HepG2 (cell line): ENCODE data around the gene SIMC1. TPM values are rescaled to one million over a fixed set of nuclear protein-coding genes. Genes with fewer than 3 reads are reported as not detected.
A peak's percentile ranks its signal among the peaks of the same experiment; 100 is the strongest.

ENCODE experiments used
- AGO1 ChIP-seq: fragments of 200-400 bp; formaldehyde crosslinking; IDR thresholded peaks from 2 replicates; pipeline ENCODE4 v1.6.1; 2017; ENCODE audit warnings: mild to moderate bottlenecking, low read depth, low read length, moderate library complexity; ENCODE audit not compliant: poor library complexity, severe bottlenecking
- ATF7 ChIP-seq, 2 experiments: fragments of 450-650 bp in 1 of 2; sonication (generic) in 1 of 2; formaldehyde crosslinking in 1 of 2; IDR thresholded peaks; 2 replicates each; pipeline versions ENCODE4 v1.4.0 to v1.6.1; 2016 to 2020; ENCODE audit warnings: antibody characterized with exemption in 1 of 2, mild to moderate bottlenecking in 1 of 2, missing genetic modification reagents in 1 of 2
- FOXA3 ChIP-seq: IDR thresholded peaks from 2 replicates; pipeline ENCODE4 v1.6.1; 2016; ENCODE audit warnings: missing genetic modification reagents, missing compliant biosample characterization
- FOXP4 ChIP-seq: sonication (generic); formaldehyde crosslinking; IDR thresholded peaks from 2 replicates; pipeline ENCODE4 v1.4.0; 2020; ENCODE audit warnings: missing genetic modification reagents
- GATAD1 ChIP-seq: IDR thresholded peaks from 2 replicates; pipeline ENCODE4 v1.6.1; 2016; ENCODE audit warnings: missing genetic modification reagents, missing compliant biosample characterization
- LCORL ChIP-seq, 2 experiments: fragments of 450-650 bp in 1 of 2; sonication (generic) in 1 of 2; formaldehyde crosslinking in 1 of 2; IDR thresholded peaks; 2 replicates each; pipeline versions ENCODE4 v1.5.0 to v1.6.1; 2017 to 2020; ENCODE audit warnings: antibody characterized with exemption in 1 of 2, missing genetic modification reagents in 1 of 2
- PRDM10 ChIP-seq: sonication (generic); formaldehyde crosslinking; IDR thresholded peaks from 2 replicates; pipeline ENCODE4 v1.4.0; 2020; ENCODE audit warnings: low read depth, missing genetic modification reagents
- PRDM15 ChIP-seq: sonication (generic); formaldehyde crosslinking; IDR thresholded peaks from 2 replicates; pipeline ENCODE4 v1.4.0; 2020; ENCODE audit warnings: missing genetic modification reagents
- SALL1 ChIP-seq: sonication (generic); formaldehyde crosslinking; IDR thresholded peaks from 2 replicates; pipeline ENCODE4 v1.8.0; 2022; ENCODE audit warnings: mild to moderate bottlenecking, missing genetic modification reagents
- SAP130 ChIP-seq: IDR thresholded peaks from 2 replicates; pipeline ENCODE4 v1.6.1; 2016; ENCODE audit warnings: low read depth
- ZBED4 ChIP-seq: sonication (generic); formaldehyde crosslinking; IDR thresholded peaks from 2 replicates; pipeline ENCODE4 v1.4.0; 2020; ENCODE audit warnings: missing genetic modification reagents, borderline replicate concordance
- ZMYM4 ChIP-seq: sonication (generic); formaldehyde crosslinking; IDR thresholded peaks from 2 replicates; pipeline ENCODE4 v1.8.1; 2023; ENCODE audit warnings: mild to moderate bottlenecking, missing genetic modification reagents
- ZNF644 ChIP-seq: IDR thresholded peaks from 2 replicates; pipeline ENCODE4 v1.6.1; 2016; ENCODE audit warnings: low read depth
- polyA plus RNA-seq, 8 experiments: library from polyadenylated mRNA; depleted of rRNA in 3 of 8; stranded (reverse) in 7 of 8; unstranded in 1 of 8; fragments of >200 nt; fragmentation: Illumina TruSeq in 4 of 8; extraction: Trizol in 4 of 8; gene quantifications; 2 replicates each; pipeline versions ENCODE4 v1.2.1 to v1.2.3, GENCODE V29; 2011 to 2016; ENCODE audit warnings: low read depth in 4 of 8, missing spikeins in 1 of 8, mixed read lengths in 1 of 8; ENCODE audit not compliant: insufficient read depth in 1 of 8
- total RNA-seq, 5 experiments: library from RNA; depleted of rRNA; stranded (reverse); fragments of >200 nt; fragmentation: Illumina TruSeq; extraction: Trizol; gene quantifications; 2 replicates each; pipeline ENCODE4 v1.2.3, GENCODE V29; 2016; ENCODE audit warnings: low read depth in 1 of 5

The SIMC1 gene
- total and polyA plus RNA-seq, 2 of the 13 experiments (the other 11 are each of a cell fraction or from before 2014, with no cell fraction given), result 5.4 to 6.8 TPM

- TF ChIP-seq LCORL (IDR thresholded peaks at IDR 0.05) (no peak), LCORL (CRISPR knock-in tag; IDR thresholded peaks at IDR 0.05) (no peak), PRDM10 (CRISPR knock-in tag) (peak; percentile 17; the same call in 1 of the 2 replicates), PRDM15 (CRISPR knock-in tag) (no peak), ATF7 (IDR thresholded peaks at IDR 0.05) (0 out of 2 replicates have a peak, but pooled peaks have one; percentile 19), ATF7 (CRISPR knock-in tag; IDR thresholded peaks at IDR 0.05) (no peak), SALL1 (CRISPR knock-in tag) (peak; percentile 31; the same call in 1 of the 2 replicates), AGO1 (no peak), SAP130 (CRISPR knock-in tag) (peak; percentile 49; the same call in 1 of the 2 replicates), GATAD1 (CRISPR knock-in tag) (no peak), ZBED4 (no peak), FOXP4 (CRISPR knock-in tag) (0 out of 2 replicates have a peak, but pooled peaks have one; percentile 25), ZMYM4 (CRISPR knock-in tag) (no peak), FOXA3 (CRISPR knock-in tag) (peak; percentile 60), ZNF644 (CRISPR knock-in tag) (peak; percentile 60)
Measured at GRCh38 chr5:176341325-176342157, 103.3 kb downstream of the SIMC1 start (continued).
